NCI-H2227 (cell line): ENCODE results near the gene ST7.

Source experiments
- DNase-seq: peaks from one replicate; lab custom pipeline; 2025; ENCODE audit not compliant: unreplicated experiment; lab: John Stamatoyannopoulos, UW

The ST7 gene

GRCh38 chr7:117179701-117180100 is 226.4 kb downstream of the ST7 start:
- no peak for DNase-seq

DNA sequence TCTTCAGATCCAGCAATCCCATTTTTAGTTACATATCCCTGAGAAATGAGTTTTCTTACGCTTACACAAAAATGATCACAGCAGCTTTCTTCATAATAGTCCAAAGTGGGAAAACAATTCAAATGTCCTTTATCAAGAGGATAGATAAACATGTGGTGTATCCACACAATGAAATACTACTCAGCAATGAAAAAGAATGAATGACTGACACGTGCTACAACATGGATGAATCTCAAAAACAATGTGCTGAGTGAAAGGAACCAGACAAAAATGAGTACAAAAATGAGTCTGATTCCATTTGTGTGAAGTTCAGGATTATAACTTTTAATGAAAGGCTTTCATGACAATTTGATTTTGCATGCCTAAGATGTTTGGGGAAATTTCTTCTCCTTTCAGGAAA is 230.4 kb downstream of the ST7 start:
- DNase-seq = no peak

DNA sequence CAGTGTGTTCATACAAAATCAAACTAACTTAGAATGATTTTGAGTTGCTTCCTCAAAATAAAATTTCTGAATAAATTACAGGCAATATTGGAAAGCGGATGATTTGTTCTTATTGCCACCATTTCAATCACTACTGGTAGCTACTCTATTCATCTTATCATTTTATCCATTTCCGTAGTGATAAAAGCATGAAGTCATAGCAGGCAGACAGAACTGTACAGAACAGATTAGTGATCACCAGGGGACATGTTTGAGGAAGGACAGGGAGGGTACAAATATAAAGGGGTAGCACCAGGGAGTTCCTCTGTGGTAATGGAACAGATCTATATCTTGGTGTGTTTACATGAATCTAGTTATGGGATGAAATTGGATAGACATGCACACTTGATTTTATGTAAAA is 231.1 kb downstream of the ST7 start:
- no peak for DNase-seq

DNA sequence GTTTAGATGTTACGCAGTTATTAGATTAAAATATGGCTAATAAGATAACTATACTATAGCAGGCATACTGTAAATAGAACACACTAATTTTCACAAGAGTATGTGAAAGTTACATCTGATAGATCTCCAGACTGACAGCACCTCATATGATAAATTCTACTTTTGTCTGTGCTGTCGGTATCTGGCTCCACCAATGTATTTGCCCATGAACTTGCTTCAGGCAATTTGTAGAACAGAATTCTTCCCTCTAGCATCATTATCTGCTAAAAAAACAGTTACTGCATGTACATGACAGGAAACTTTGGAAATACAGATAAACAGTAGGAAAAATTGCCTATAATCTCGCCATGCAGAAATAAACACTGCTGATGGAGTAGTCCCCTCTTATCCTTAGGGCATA is 231.8 kb downstream of the ST7 start:
- DNase-seq = no peak

DNA sequence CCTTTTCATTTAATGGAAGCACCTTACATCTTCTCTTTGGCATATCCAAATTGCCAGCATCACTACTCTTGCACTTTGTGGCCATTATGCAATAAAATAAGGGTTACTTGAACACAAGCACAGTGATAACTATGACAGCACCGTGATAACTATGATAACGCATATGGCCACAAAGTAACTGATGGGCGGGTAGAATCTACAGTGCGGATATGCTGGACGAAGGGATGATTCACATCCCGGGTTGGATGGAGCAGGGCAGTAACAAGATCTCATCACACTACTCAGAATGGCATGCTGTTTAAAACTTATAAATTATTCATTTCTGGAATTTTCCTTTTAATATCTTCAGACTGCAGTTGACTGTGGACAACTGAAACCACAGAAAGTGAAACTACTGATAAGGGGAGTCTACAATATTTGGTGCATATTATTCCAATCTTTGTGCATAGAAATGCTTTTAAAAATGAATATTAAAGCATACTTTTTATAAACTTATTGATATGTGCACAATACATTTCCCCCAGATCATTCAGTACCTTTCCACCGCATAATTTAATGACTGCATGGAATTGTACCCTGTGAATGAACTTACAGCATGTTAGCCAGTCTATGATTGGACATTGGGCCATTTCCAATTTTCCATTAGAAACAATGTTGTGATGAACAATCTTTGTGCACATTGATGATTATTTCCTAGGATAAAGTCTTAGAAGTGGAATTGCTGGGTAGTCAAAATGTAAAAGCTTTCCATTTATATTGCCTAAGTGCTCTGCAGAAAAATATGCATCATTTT is 233.1 kb downstream of the ST7 start:
- DNase-seq = no peak

- DNase-seq = no peak
Observed at GRCh38 chr7:117188376-117188775, 235.1 kb downstream of the ST7 start.

DNA sequence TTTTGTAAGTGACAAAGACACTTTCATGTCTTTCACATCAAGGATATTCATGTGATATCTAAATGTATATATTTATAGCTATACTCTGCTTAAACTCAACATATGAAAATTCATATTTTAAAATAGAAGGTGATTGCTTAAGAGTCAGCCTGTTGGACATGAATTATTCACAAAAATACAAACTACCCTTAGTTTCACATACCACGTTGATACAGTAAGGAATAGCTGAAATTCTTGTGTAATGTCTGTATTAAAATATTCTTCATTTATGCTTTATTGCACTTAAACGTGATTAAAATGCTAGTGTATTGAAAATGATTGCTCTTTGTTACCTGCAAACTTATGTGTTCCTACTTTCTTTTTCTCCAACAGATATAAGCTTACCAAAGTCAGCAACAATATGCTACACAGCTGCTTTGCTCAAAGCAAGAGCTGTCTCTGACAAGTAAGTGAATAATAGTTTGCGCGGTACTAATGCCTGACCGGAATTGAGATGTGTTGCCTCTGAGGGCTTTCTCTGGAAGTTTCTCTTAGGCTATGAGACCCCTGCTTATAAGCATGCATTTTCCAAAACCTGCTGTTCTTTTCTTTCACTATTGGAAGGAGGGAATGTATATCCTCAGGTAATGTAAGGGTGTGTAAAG is 235.8 kb downstream of the ST7 start:
- no peak for DNase-seq

- no peak for DNase-seq
Observed at GRCh38 chr7:117190104-117190503, 236.8 kb downstream of the ST7 start.

GRCh38 chr7:117190746-117191435 is 237.6 kb downstream of the ST7 start:
- no peak for DNase-seq

DNA sequence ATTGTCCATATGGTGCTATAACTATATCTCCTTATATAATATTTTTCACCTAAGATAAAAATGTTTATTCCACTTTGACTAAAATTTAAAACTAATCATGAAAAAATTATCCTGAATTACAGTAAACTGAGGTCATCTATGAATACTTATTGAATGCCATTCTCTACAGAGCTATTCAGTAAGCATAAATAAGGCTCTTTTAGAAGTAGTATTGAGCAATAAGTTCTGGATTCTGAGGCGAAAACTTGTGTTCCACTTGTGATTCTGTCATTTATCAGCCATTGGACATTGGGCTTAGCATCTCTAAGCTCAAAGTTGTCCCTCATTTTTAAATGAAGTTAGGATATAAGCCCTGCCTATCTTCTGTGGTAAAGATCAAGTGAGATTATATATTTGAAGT is 238.8 kb downstream of the ST7 start:
- DNase-seq = no peak

DNA sequence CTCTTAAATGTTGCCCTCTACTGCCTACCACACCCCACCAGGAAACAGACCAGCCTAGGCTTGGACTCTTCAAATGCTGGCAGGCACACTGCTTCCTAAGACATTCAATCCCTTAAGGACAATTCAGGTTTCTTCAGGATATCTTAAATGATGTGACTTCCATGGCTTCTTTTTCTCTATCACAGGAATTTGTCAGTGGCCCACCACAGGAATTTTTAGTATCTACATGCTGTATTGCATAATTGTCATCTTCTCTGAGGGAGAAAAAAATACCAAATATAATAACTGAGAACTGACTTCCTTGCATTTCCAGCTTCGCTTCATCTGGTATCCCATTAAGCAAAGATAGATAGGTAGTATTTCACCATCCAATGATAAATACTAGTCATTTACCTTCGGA is 240.3 kb downstream of the ST7 start:
- DNase-seq = no peak

DNA sequence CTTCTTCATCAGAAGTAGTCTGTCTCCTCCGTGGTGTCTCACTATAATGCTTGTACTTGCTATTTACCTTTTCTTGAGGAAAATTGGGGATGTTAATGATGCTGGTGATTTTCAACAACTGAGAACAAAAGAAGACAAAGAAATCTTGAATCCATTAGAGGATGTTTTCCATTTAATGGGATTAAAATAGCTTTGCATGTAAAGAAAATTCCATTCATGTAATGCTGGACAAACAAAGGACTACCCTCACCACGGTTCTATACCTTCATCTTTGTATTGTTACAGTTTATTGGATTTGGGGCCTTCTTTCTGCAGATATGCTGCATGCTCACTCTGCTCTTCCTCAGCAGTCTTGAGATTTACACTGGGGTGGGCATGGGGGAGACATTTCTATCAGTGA is 241.1 kb downstream of the ST7 start:
- no peak for DNase-seq

DNA sequence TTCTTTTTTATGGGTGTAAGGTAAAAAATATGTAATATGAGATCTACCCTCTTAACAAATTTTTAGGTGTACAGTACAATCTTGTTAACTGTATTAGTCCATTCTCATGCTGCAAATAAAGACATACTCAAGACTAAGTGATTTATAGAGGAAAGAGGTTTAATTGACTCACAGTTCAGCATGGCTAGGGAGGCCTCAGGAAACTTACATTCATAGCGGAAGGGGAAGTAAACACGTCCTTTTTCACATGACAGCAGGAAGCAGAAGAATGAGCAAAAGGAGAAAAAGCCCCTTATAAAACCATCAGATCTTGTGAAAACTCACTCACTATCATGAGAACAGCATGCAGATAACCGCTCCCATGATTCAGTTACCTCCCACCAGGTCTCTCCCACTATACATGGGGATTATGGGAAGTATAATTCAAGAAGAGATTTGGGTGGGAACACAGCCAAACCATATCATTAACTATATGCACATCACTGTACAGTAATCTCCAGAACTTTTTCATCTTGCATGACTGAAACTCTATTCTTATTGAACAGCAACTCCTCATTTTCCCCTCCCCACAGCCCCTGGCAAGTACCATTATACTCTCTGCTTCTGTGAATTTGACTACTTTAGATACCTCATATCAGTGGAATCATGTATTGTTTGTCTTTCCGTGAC is 242.2 kb downstream of the ST7 start:
- no peak for DNase-seq

DNA sequence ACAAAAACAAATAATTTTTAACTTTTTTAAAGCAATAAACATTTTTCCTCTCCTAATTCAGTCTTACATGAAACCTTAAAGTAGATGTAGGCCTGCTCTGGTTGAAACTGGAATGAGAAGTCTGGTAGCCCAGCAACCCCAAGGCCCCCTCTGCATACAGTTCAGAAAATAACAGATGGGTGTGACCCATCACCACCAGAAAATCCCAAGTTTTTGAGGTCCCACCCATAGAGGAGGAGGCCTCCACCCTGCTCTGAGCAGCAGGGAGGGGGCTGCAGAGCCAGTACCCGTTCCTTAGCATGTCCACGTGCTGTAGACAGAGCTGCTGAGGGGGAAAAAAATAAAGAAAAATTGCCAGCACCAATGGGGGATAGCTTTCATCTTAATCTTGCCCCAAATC is 246.8 kb downstream of the ST7 start:
- DNase-seq = no peak

DNA sequence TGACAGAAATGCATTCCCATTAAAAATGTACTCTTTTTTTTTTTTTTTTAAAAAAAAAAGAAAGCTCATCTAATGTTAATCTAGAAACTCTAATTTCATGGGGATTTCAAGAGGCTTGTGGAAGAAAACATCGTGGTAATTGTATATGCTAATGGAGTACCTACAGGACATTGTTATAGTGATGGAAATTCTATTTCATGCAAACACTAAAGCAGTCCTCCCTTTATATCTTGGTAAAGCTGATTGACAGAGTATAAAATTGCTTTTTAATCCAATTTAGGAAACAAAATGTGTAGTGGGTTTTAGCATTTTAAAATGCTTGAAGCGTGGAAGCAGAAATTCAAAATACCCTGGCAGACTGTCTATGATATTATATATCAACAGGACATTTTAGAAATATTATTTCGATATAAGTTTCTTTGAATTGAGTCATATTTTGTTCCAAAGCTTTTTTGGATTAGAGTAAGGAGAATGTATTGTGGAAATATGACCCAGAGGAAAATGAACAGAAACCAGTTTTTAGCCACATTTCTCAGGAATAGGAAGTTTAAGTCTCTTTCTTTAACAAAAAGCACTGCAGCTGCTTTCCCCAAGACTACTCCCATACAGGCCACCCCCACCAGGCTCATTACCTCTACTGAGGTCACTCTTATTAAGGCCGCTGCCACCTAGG is 247.6 kb downstream of the ST7 start:
- DNase-seq = no peak

- no peak for DNase-seq
Observed at GRCh38 chr7:117202511-117202910, 249.2 kb downstream of the ST7 start.

- DNase-seq = no peak
Observed at GRCh38 chr7:117203205-117203604, 249.9 kb downstream of the ST7 start.

- DNase-seq = no peak
Observed at GRCh38 chr7:117205873-117206272, 252.6 kb downstream of the ST7 start.

DNA sequence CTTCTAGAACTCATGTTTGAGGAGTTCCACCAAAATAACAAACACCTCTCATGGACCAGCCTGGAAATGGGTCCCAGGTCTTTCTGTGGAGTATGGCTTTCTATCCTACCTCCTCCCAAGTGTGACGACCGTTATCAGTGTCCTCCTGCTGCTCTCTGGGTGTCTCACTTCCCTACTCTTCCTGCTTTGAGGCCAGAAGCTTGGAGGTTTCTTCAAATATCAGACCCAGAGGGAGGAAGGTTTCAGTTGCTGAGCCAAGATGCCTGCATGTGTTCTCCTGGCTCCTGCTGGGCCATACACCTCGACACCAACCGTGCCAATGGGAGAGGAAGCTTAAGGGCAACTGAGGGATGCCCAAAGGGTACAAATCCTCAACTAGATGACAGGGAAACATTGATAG is 255.0 kb downstream of the ST7 start:
- DNase-seq = no peak

- DNase-seq = no peak
Observed at GRCh38 chr7:117210397-117210796, 257.1 kb downstream of the ST7 start.

GRCh38 chr7:117210908-117211307 is 257.6 kb downstream of the ST7 start:
- DNase-seq = no peak
